ENCODE measurements around the gene USP1.

USP1 gene

GRCh38 chr1:62435231-62436038, 1.4 kb upstream of the USP1 start:
- H3K4me3 ChIP-seq (ENCODE audit: low read depth, low read length): peak overlapping the region; percentile 90
- TF ChIP-seq CTCF (conservative IDR thresholded peaks at IDR 0.05; ENCODE audit: low read depth, low read length): no peak
- DNase-seq (ENCODE audit: low read depth): no peak

- DNase-seq (ENCODE audit: low read depth): no peak
- H3K4me3 ChIP-seq (ENCODE audit: low read depth, low read length): peak overlapping the region; percentile 90
Measured at GRCh38 chr1:62436039-62436465, 797 bp upstream of the USP1 start.

GRCh38 chr1:62437273-62437940, 558 bp downstream of the USP1 start:
- TF ChIP-seq CTCF (conservative IDR thresholded peaks at IDR 0.05; ENCODE audit: low read depth, low read length): no peak
- peak overlapping the region; percentile 90 for H3K4me3 ChIP-seq (ENCODE audit: low read depth, low read length)
- DNase-seq (ENCODE audit: low read depth): peak; percentile 27

More at GRCh38 chr1:62436039-62436465, 797 bp upstream of the USP1 start:
- TF ChIP-seq CTCF (conservative IDR thresholded peaks at IDR 0.05; ENCODE audit: low read depth, low read length): no peak

- peak; percentile 20 for DNase-seq (ENCODE audit: low read depth)
- H3K4me3 ChIP-seq (ENCODE audit: low read depth, low read length): peak overlapping the region; percentile 90
- no peak for TF ChIP-seq CTCF (conservative IDR thresholded peaks at IDR 0.05; ENCODE audit: low read depth, low read length)
Measured at GRCh38 chr1:62438163-62438562, 1.3 kb downstream of the USP1 start.

- no peak for TF ChIP-seq CTCF (conservative IDR thresholded peaks at IDR 0.05; ENCODE audit: low read depth, low read length)
- H3K4me3 ChIP-seq (ENCODE audit: low read depth, low read length): no peak overlapping the region
- DNase-seq (ENCODE audit: low read depth): peak; percentile 30
Measured at GRCh38 chr1:62439652-62440371, 3.0 kb downstream of the USP1 start.

GRCh38 chr1:62444701-62445100, 7.9 kb downstream of the USP1 start:
- no peak for DNase-seq (ENCODE audit: low read depth)
- TF ChIP-seq CTCF (conservative IDR thresholded peaks at IDR 0.05; ENCODE audit: low read depth, low read length): no peak
- H3K4me3 ChIP-seq (ENCODE audit: low read depth, low read length): no peak overlapping the region

Measured in choroid plexus epithelial cell (primary cell).